GM13976 (cell line): Measurements from ENCODE around the gene HOXA2.

Source experiments
- DNase-seq: peaks from one replicate; pipeline ENCODE4 v3.0.0; 2012; ENCODE audit warnings: low spot score
- CTCF ChIP-seq: IDR thresholded peaks from 2 replicates; pipeline ENCODE4 v1.5.1; 2012; ENCODE audit warnings: borderline replicate concordance, mild to moderate bottlenecking; ENCODE audit not compliant: insufficient read depth; ENCODE audit errors: extremely low read depth, missing control alignments, control extremely low read depth
- in situ Hi-C: fragments of 300-500 bp; cut with MboI; formaldehyde crosslinking; loops from one replicate; pipeline ENCODE4 v1.12.0; 2022; ENCODE audit warnings: low sequenced_read_pairs, mixed read lengths, inconsistent platforms; ENCODE audit not compliant: unreplicated experiment

The HOXA2 gene

GRCh38 chr7:27141137-27141922 lies 38.8 kb upstream of the HOXA2 start:
- no peak for DNase-seq
- TF ChIP-seq CTCF = no peak
- in situ Hi-C loops = no loop called here

- no peak for DNase-seq
- in situ Hi-C loops = no loop called here
- TF ChIP-seq CTCF = no peak
Observed at GRCh38 chr7:27140126-27140857, 37.8 kb upstream of the HOXA2 start.

GRCh38 chr7:27139334-27140125 lies 37.0 kb upstream of the HOXA2 start:
- in situ Hi-C loops = no loop called here
- no peak for TF ChIP-seq CTCF
- DNase-seq = no peak

GRCh38 chr7:27138985-27139333 lies 36.5 kb upstream of the HOXA2 start:
- in situ Hi-C loops = no loop called here
- DNase-seq = no peak
- TF ChIP-seq CTCF = no peak

- no peak for DNase-seq
- in situ Hi-C loops = no loop called here
- no peak for TF ChIP-seq CTCF
Observed at GRCh38 chr7:27138472-27138871, 36.0 kb upstream of the HOXA2 start.

GRCh38 chr7:27137640-27138315 lies 35.3 kb upstream of the HOXA2 start:
- DNase-seq = no peak
- in situ Hi-C loops = no loop called here
- TF ChIP-seq CTCF = no peak
